H1 (cell line): ENCODE measurements around the gene LIN28B. TPM values are rescaled to one million over a fixed set of nuclear protein-coding genes. Genes with fewer than 3 reads are reported as not detected.

Experiments
- CTCF ChIA-PET: fragments of 300-600 bp; sonication (Branson Sonifier 250); formaldehyde crosslinking; loops from one replicate; lab custom pipeline; 2021; ENCODE audit not compliant: partially characterized antibody; lab: Charles Lee
- POLR2A ChIA-PET: fragments of 300-600 bp; sonication (Branson Sonifier 250); formaldehyde crosslinking; loops from one replicate; lab custom pipeline; 2021; ENCODE audit warnings: inconsistent platforms; ENCODE audit not compliant: partially characterized antibody; lab: Charles Lee
- DNase-seq, 2 experiments: peaks; one replicate each; pipeline versions ENCODE4 v3.0.0 to v3.0.0-alpha.2; 2010 to 2022; ENCODE audit warnings: low spot score in 2 of 2, low read depth in 1 of 2, mixed read lengths in 1 of 2
- FAIRE-seq: peaks from 2 replicates; lab custom pipeline; 2011; peaks lifted over from hg19 to GRCh38; lab: Jason Lieb, UNC
- H2AFZ ChIP-seq: 2 replicates; pipeline ENCODE4 v1.8.1; 2012; ENCODE audit warnings: low read length, inconsistent platforms
- H2AK5ac ChIP-seq: 2 replicates; pipeline ENCODE4 v1.6.1; 2013; ENCODE audit warnings: low read depth, low read length
- H2BK120ac ChIP-seq: replicated peaks from 2 replicates; pipeline ENCODE3; 2013; ENCODE audit warnings: low read depth, low read length, inconsistent platforms
- H2BK12ac ChIP-seq: 2 replicates; pipeline ENCODE4 v1.6.1; 2013; ENCODE audit warnings: low read depth, low read length
- H2BK15ac ChIP-seq: 2 replicates; pipeline ENCODE4 v1.6.1; 2013; ENCODE audit warnings: low read length
- H2BK20ac ChIP-seq: 2 replicates; pipeline ENCODE4 v1.6.1; 2013; ENCODE audit warnings: low read length
- H2BK5ac ChIP-seq: 2 replicates; pipeline ENCODE4 v1.6.1; 2013; ENCODE audit warnings: low read depth, low read length
- H3K14ac ChIP-seq: 2 replicates; pipeline ENCODE4 v1.6.1; 2013; ENCODE audit warnings: inconsistent platforms; ENCODE audit not compliant: insufficient read length
- H3K18ac ChIP-seq: 2 replicates; pipeline ENCODE4 v1.6.1; 2013; ENCODE audit warnings: low read length; ENCODE audit errors: extremely low read depth
- H3K23ac ChIP-seq: 2 replicates; pipeline ENCODE4 v1.6.1; 2013; ENCODE audit warnings: inconsistent platforms; ENCODE audit not compliant: insufficient read length
- H3K23me2 ChIP-seq: 2 replicates; pipeline ENCODE4 v1.6.1; 2013; ENCODE audit warnings: low read depth, low read length
- H3K27ac ChIP-seq: 2 replicates; pipeline ENCODE4 v1.6.1; 2011; ENCODE audit warnings: low read depth, low read length, inconsistent platforms
- H3K27me3 ChIP-seq, 4 experiments: replicated peaks in 1 of 4; 1 replicate in 1 of 4; 2 replicates in 3 of 4; pipeline versions ENCODE4 v1.6.1 to v1.8.1; 2011 to 2013; ENCODE audit warnings: low read length in 3 of 4, mild to moderate bottlenecking in 3 of 4, inconsistent platforms in 2 of 4, mixed read lengths in 2 of 4, moderate library complexity in 1 of 4; ENCODE audit not compliant: control insufficient read depth in 3 of 4, insufficient read depth in 3 of 4; ENCODE audit errors: extremely low read depth in 1 of 4
- H3K36me3 ChIP-seq, 4 experiments: 2 replicates each; pipeline versions ENCODE4 v1.6.1 to v1.8.1; 2011 to 2013; ENCODE audit warnings: mild to moderate bottlenecking in 4 of 4, low read length in 3 of 4, moderate library complexity in 2 of 4, control low read depth in 1 of 4, inconsistent platforms in 1 of 4; ENCODE audit not compliant: insufficient read depth in 4 of 4, control insufficient read depth in 2 of 4
- H3K4ac ChIP-seq: replicated peaks from 2 replicates; pipeline ENCODE3; 2013; ENCODE audit warnings: low read length, low read depth, mixed read lengths, inconsistent platforms; ENCODE audit not compliant: insufficient read length
- H3K4me1 ChIP-seq, 4 experiments: replicated peaks in 1 of 4; 1 replicate in 1 of 4; 2 replicates in 3 of 4; pipeline versions ENCODE4 v1.6.1 to v1.8.1; 2011 to 2013; ENCODE audit warnings: low read length in 3 of 4, inconsistent platforms in 2 of 4, mixed read lengths in 1 of 4; ENCODE audit not compliant: insufficient read depth in 4 of 4, control insufficient read depth in 3 of 4
- H3K4me2 ChIP-seq, 2 experiments: 2 replicates each; pipeline versions ENCODE4 v1.6.1 to v1.8.1; 2011 to 2013; ENCODE audit warnings: low read depth in 2 of 2, low read length in 2 of 2, control low read depth in 1 of 2, inconsistent platforms in 1 of 2, mild to moderate bottlenecking in 1 of 2; ENCODE audit not compliant: insufficient read depth in 1 of 2
- H3K4me3 ChIP-seq, 4 experiments: fragments of 200-600, 300-600 bp in 1 of 4; sonication (generic), shearing (Covaris generic), sonication (Bioruptor Twin) in 1 of 4; 2 replicates each; pipeline versions ENCODE4 v1.5.1 to v1.8.1; 2011 to 2016; ENCODE audit warnings: low read length in 4 of 4, low read depth in 3 of 4, control low read depth in 2 of 4, inconsistent platforms in 2 of 4, mild to moderate bottlenecking in 2 of 4, mixed read lengths in 1 of 4, moderate library complexity in 1 of 4; ENCODE audit not compliant: insufficient read depth in 2 of 4; ENCODE audit errors: extremely low read depth in 1 of 4
- H3K56ac ChIP-seq: replicated peaks from 2 replicates; pipeline ENCODE3; 2013; ENCODE audit warnings: low read depth, mild to moderate bottlenecking, mixed read lengths, low read length, inconsistent platforms; ENCODE audit not compliant: insufficient read length
- H3K79me1 ChIP-seq: 2 replicates; pipeline ENCODE4 v1.6.1; 2013; ENCODE audit warnings: low read depth, low read length, control low read depth
- H3K79me2 ChIP-seq, 2 experiments: 2 replicates each; pipeline versions ENCODE4 v1.6.1 to v1.8.1; 2012 to 2013; ENCODE audit warnings: low read length in 2 of 2, mild to moderate bottlenecking in 2 of 2, inconsistent platforms in 1 of 2; ENCODE audit not compliant: insufficient read depth in 2 of 2, control insufficient read depth in 1 of 2
- H3K9ac ChIP-seq, 4 experiments: replicated peaks in 1 of 4; 1 replicate in 1 of 4; 2 replicates in 3 of 4; pipeline versions ENCODE4 v1.6.1 to v1.8.1; 2011 to 2013; ENCODE audit warnings: low read depth in 3 of 4, low read length in 3 of 4, control low read depth in 2 of 4, mild to moderate bottlenecking in 2 of 4, moderate library complexity in 2 of 4, inconsistent platforms in 1 of 4; ENCODE audit errors: extremely low read depth in 1 of 4
- H3K9me3 ChIP-seq, 2 experiments: 2 replicates each; pipeline versions ENCODE4 v1.6.1 to v1.8.1; 2012 to 2013; ENCODE audit warnings: mild to moderate bottlenecking in 2 of 2, moderate library complexity in 2 of 2, control low read depth in 1 of 2, inconsistent platforms in 1 of 2, low read depth in 1 of 2, low read length in 1 of 2, mixed read lengths in 1 of 2; ENCODE audit not compliant: insufficient read depth in 2 of 2
- H4K20me1 ChIP-seq, 2 experiments: replicated peaks in 1 of 2; 2 replicates each; pipeline versions ENCODE3 to v1.8.1; 2011 to 2013; ENCODE audit warnings: inconsistent platforms in 2 of 2, low read length in 2 of 2, mild to moderate bottlenecking in 1 of 2; ENCODE audit not compliant: insufficient read depth in 2 of 2, control insufficient read depth in 1 of 2
- H4K5ac ChIP-seq: 2 replicates; pipeline ENCODE4 v1.6.1; 2013; ENCODE audit warnings: low read length, low read depth, mixed read lengths, inconsistent platforms; ENCODE audit not compliant: insufficient read length
- H4K8ac ChIP-seq: 2 replicates; pipeline ENCODE4 v1.8.0; 2013; ENCODE audit warnings: mild to moderate bottlenecking, moderate library complexity, low read length, inconsistent platforms; ENCODE audit not compliant: insufficient read depth; ENCODE audit errors: extremely low read depth
- H4K91ac ChIP-seq: replicated peaks from 2 replicates; pipeline ENCODE3; 2013; ENCODE audit warnings: low read length, mixed read lengths, inconsistent platforms; ENCODE audit not compliant: insufficient read length
- CHD1 ChIP-seq: IDR thresholded peaks from 2 replicates; pipeline ENCODE4 v1.6.1; 2012; ENCODE audit warnings: low read depth, low read length, improper control_type of control experiment
- FOSL1 ChIP-seq: IDR thresholded peaks from 2 replicates; pipeline ENCODE4 v1.6.1; 2011; ENCODE audit warnings: mild to moderate bottlenecking, low read depth, low read length, moderate library complexity; ENCODE audit not compliant: insufficient read depth
- NANOG ChIP-seq: IDR thresholded peaks from 2 replicates; pipeline ENCODE4 v1.6.1; 2011; ENCODE audit warnings: low read length, low read depth, mild to moderate bottlenecking, inconsistent platforms; ENCODE audit not compliant: insufficient read depth, poor library complexity, severe bottlenecking
- POU5F1 ChIP-seq: IDR thresholded peaks from 2 replicates; pipeline ENCODE4 v1.6.1; 2011; ENCODE audit warnings: low read depth, mild to moderate bottlenecking, low read length, moderate library complexity
- TCF12 ChIP-seq: IDR thresholded peaks from 2 replicates; pipeline ENCODE4 v1.6.1; 2011; ENCODE audit warnings: low read depth, mild to moderate bottlenecking, low read length
- WGBS, 2 experiments: shearing (Covaris generic) in 1 of 2; methylation state at CpG; one replicate each; pipeline versions ENCODE4 v1.1.6 to v1.1.7; 2013 to 2015; ENCODE audit warnings: low lambda C conversion rate in 2 of 2, mixed read lengths in 2 of 2, inconsistent platforms in 1 of 2, low coverage in 1 of 2, missing lambda C conversion rate in 1 of 2; ENCODE audit not compliant: insufficient replicate concordance in 2 of 2, insufficient coverage in 1 of 2, insufficient read length in 1 of 2; ENCODE audit errors: extremely low coverage in 1 of 2, missing lambda C conversion rate in 1 of 2; 5-methylcytosine and 5-hydroxymethylcytosine counted together
- polyA plus RNA-seq, 7 experiments: library from polyadenylated mRNA; depleted of rRNA in 3 of 7; stranded (reverse) in 5 of 7; unstranded in 2 of 7; fragments of >200 nt in 5 of 7; fragments of 200-250 nt in 2 of 7; gene quantifications; 1 replicate in 5 of 7; 2 replicates in 1 of 7; 4 replicates in 1 of 7; pipeline versions ENCODE4 v1.2.1 to v1.2.3, GENCODE V29; 2011 to 2013; ENCODE audit warnings: missing spikeins in 2 of 7, mixed read lengths in 2 of 7
- total RNA-seq: library from RNA; stranded (reverse); fragmentation: NEBNext Ultra II Directional; extraction: Animal tissue kit (Norgen Biotek cat#: 25700); gene quantifications from 2 replicates; pipeline ENCODE4 v1.2.1, GENCODE V29; 2021

LIN28B gene
- total and polyA plus RNA-seq, 2 of the 8 experiments (the other 6 are each of a cell fraction or from before 2014, with no cell fraction given) = 27.4 to 94.7 TPM

- Histone ChIP-seq H3K4me3 (no peak overlapping the region), H3K27ac (no peak overlapping the region), H2BK5ac (no peak overlapping the region)
- 83% methylated on average over 3 of the region's 3 CpGs; no CpG with 5 or more reads in 1 of the 2 experiments for WGBS, 2 experiments
- TF ChIP-seq FOSL1 (no peak), CHD1 (no peak), POU5F1 (no peak), NANOG (no peak), TCF12 (no peak)
- TF ChIP-seq, all 59 proteins: peak for 0
- no peak overlapping the region for H3K4me2 ChIP-seq
- no peak overlapping the region for H4K8ac ChIP-seq
- no peak overlapping the region for H4K5ac ChIP-seq
- no peak overlapping the region for H3K14ac ChIP-seq
- H3K9ac ChIP-seq = no peak overlapping the region; a peak in 1 of 7 replicates
- H3K27me3 ChIP-seq = no peaks in the 10 kb centered on the region
- POLR2A ChIA-PET = interaction anchor here (1.0 kb wide), 1 partner anchor 135 kb away, joined by 3 read pairs; no protein-coding TSS in a partner anchor
- no peaks in the 10 kb centered on the region for H3K79me1 ChIP-seq
- no peak overlapping the region for H2AK5ac ChIP-seq
- H4K20me1 ChIP-seq = no peaks in the 10 kb centered on the region
- no peak overlapping the region for H4K91ac ChIP-seq
- CTCF ChIA-PET = interaction anchor here (0.7 to 2.2 kb wide), 8 partner anchors 9 to 199 kb away, joined by 3 to 7 read pairs (median 4); a partner anchor contains a TSS
- no peak for DNase-seq
- no peaks in the 10 kb centered on the region for H3K9me3 ChIP-seq
- H2AFZ ChIP-seq = no peak overlapping the region
- no peak overlapping the region for H2BK20ac ChIP-seq
- H3K23ac ChIP-seq = no peak overlapping the region
- no peak for FAIRE-seq
- H3K4me1 ChIP-seq = peaks cover 0 to 6% (median 0%) of the 10 kb centered on the region in 4 experiments; a peak in 1 of 7 replicates
- no peak overlapping the region for H2BK12ac ChIP-seq
- H2BK120ac ChIP-seq = no peak overlapping the region
- no peak overlapping the region for H2BK15ac ChIP-seq
- no peak overlapping the region for H3K4ac ChIP-seq
- no peaks in the 10 kb centered on the region; the same call in 1 of the 2 replicates for H3K23me2 ChIP-seq
- H3K56ac ChIP-seq = no peak overlapping the region
- no peaks in the 10 kb centered on the region; a peak in 1 of 8 replicates for H3K36me3 ChIP-seq
- H3K18ac ChIP-seq = no peak overlapping the region
- no peaks in the 10 kb centered on the region for H3K79me2 ChIP-seq
These were observed 165.1 kb downstream of the LIN28B start for GRCh38 chr6:105121981-105122380.
